Inflammatory macrophage treated with lipopolysaccharide for 4 hours (primary cell): ENCODE measurements around the gene CCDC88B.

Source experiments
- DNase-seq: peaks from one replicate; pipeline ENCODE4 v3.0.0-alpha.2; 2020

CCDC88B gene

GRCh38 chr11:64339754-64340408 is at the start of gene CCDC88B:
Gene CCDC88B (plus strand): TSS chr11:64340204. CDS start chr11:64340267, 63 bp downstream.
- peak; percentile 62 for DNase-seq

DNA sequence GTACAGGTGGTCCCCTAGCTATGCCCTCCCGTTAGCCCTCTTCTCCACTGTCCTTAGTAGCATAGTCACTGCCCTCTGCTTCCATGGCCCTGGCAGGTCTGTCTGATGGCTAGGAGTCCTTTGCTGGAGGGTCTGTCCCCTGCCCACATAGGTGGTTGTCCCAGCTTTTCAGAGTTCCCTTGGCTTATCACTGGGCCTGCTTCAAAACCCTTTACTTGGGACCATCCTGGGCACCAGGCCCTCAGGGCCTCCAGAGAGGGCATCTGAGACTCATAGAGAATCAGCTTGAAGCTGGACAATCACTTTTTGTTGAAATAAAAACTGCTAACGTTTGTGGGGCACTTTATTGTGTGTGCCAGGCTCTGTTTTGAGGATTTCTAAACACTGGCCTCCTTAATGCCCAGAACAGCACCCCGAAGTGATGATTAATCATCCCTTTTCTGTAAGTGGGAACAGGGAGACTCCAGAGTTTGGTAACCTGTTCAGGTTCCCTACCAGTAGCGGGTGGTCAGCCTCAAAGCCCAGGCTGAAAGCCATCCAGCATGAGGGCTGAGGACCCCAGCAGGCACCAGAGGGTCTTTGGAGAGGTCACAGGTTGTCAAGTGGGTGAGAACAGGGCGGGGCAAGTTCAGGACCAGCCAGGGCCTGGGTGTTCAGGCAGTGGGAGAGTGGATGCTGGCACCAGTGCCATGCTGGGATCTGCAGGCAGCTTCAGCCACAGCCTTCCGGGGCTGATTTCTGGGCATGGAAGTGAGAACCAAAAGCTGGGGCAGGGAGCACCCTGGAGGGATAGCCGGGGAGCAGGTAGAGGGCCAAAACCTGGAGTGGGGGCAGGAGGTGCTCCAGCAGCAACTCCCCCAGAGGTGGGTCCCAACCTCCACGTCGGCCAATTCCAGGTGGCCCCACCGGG is 49.4 kb upstream of the CCDC88B start:
- DNase-seq, result no peak

DNA sequence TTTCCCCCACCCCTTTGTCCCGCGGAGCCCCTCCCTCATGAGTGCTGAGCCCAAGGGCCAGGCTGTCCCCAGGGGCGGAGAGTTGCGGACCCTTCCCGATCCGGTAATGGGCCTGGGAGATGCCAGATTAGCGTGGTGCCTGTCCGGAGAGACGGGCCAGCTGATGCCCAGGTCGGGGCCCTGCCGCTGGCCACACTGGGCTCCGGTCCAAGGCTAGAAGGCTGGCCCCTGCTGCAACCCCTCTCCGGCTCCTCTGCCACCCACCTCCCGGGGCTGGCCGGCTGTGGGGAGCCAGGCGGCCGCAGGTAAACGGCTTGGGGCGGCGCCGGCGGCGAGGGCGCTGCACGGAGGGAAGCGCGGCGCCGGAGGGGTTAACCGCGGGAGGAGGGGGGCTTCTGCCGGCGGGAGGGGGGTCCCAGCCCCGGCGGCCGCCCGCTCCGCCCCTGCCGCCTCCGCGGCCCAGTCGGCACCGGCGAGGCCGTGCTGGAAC is 48.7 kb upstream of the CCDC88B start, which contains the start of gene KCNK4:
Gene KCNK4, plus strand, starts transcription at position 41 of the 490 bp plus-strand sequence. CDS start 1,717 bp downstream, outside the sequence.
- DNase-seq, result no peak

GRCh38 chr11:64291752-64292459 is 48.1 kb upstream of the CCDC88B start:
- no peak for DNase-seq

- peak; percentile 24 for DNase-seq
These were observed 47.3 kb upstream of the CCDC88B start for GRCh38 chr11:64292460-64293254.

GRCh38 chr11:64294774-64295173 is 45.2 kb upstream of the CCDC88B start:
- no peak for DNase-seq

DNA sequence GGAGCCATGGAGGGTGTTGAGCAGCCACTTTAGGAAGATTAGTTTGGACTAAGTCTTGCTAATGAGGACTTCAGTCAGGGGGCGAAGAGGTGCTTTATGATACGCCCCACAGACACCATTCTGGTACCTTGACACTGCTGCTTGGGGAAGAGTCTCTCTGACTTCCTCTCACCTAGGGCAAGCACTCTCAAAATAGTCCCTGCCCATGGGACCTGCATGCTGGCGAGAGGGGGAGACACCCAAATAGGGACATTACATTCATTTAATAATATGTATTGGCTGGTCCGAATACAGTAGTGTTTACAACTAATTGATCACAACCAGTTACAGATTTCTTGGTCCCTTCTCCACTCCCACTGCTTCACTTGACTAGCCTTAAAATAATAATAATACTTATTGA is 44.2 kb upstream of the CCDC88B start:
- no peak for DNase-seq

DNA sequence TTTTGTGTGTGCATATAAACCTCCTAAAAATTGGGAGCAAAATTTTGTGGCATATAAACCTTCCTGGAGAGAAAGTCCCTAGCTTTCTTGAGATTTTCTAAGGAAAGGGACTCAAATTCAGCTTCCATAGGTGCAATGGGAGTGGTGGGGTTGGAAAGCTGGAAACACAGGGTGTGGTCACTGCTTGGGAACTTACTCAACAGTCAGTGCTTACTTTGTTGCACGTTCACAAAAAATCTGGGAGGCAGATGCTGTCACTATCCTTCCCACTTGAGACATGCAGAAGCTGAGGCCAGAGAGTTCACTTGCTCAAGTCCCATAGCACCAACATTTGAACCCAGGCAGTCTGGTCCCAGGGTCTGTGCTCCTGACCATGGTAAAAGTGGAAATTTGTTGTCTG is 43.8 kb upstream of the CCDC88B start:
- no peak for DNase-seq

- no peak for DNase-seq
These were observed 42.9 kb upstream of the CCDC88B start for GRCh38 chr11:64296830-64297698.

DNA sequence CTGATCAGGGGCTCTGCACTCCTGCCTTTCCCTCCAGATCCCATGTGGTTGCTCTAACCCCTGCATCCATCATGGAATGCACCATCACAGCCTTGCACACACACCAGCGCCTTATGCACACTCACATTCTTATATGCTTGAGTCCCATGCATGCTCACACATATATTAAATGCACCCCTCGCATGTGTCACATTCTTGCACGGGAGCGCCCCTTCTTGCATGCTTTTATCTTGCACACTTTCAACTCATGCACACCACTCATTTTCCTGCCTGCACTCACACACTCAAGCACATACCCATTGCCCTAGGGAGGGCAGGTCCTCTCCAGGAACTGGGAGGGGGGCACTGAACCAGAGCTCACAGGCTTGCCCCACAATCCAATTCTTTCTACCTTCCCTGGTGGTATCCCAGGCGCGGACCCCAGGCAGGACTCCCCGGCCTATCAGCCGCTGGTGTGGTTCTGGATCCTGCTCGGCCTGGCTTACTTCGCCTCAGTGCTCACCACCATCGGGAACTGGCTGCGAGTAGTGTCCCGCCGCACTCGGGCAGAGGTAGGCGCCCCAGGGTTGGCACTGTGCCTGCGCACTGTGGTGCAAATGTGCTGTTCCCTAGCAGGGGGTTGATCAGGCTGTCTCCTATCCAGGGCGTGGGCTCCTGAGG is 42.2 kb upstream of the CCDC88B start:
- no peak for DNase-seq

DNA sequence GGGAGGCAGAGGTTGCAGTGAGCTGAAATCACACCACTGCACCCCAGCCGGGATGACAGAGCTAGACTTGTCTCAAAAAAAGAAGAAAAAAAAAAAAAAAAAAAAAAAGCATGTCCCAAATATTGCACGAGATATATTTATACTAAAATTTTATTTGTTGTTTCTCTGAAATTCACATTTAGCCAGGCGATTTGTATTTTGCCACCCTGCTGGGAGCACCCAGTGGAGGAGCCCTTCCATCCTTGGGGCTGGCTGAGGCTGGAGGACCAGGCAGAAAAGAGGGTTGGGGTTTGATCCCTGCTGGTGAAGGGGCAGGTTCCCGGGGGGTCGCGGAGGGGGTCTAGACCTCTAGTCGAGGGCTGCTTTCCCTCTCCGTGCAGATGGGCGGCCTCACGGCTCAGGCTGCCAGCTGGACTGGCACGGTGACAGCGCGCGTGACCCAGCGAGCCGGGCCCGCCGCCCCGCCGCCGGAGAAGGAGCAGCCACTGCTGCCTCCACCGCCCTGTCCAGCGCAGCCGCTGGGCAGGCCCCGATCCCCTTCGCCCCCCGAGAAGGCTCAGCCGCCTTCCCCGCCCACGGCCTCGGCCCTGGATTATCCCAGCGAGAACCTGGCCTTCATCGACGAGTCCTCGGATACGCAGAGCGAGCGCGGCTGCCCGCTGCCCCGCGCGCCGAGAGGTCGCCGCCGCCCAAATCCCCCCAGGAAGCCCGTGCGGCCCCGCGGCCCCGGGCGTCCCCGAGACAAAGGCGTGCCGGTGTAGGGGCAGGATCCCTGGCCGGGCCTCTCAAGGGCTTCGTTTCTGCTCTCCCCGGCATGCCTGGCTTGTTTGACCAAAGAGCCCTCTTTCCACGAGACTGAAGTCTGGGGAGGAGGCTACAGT is 40.8 kb upstream of the CCDC88B start:
- DNase-seq, result no peak

GRCh38 chr11:64299847-64300648 is 40.0 kb upstream of the CCDC88B start, which contains the start of gene CATSPERZ:
Gene CATSPERZ (plus strand): TSS chr11:64300358. CDS start chr11:64300411, 53 bp downstream.
- no peak for DNase-seq

GRCh38 chr11:64303109-64304031 is 36.6 kb upstream of the CCDC88B start:
- DNase-seq, result no peak

- DNase-seq, result no peak
These were observed 36.0 kb upstream of the CCDC88B start for GRCh38 chr11:64304032-64304315.

DNA sequence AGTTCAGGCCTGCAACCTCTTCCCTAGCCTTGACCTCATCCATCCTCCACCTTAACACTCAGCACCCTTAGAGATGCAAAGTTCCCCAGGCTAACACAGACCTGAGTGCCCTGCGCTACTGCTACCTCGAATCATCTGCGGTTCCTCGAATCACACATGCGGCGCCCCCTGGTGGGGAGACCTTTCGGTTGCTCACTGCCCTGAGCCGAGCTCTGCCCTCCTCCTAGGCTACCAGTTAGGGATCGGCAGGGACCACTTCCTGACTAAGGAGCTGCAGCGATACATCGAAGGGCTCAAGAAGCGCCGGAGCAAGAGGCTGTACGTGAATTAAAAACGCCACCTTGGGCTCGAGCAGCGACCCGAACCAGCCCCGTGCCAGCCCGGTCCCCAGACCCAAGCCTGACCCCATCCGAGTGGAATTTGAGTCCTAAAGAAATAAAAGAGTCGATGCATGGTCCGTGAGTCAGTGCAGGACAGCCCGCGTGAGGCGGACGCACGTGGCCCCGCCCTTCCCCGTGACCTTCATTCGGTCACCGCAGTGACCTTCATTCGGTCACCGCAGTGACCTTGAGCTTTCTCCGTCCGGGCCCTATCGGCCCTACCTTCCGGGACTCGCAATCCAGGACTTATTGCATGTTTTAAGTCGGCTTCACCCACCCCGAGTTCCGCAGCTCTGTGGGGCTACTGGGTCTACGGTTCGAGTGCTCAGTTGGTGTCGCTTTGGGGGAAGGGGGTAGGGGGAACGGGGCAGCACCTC is 35.5 kb upstream of the CCDC88B start:
- peak; percentile 92 for DNase-seq

DNA sequence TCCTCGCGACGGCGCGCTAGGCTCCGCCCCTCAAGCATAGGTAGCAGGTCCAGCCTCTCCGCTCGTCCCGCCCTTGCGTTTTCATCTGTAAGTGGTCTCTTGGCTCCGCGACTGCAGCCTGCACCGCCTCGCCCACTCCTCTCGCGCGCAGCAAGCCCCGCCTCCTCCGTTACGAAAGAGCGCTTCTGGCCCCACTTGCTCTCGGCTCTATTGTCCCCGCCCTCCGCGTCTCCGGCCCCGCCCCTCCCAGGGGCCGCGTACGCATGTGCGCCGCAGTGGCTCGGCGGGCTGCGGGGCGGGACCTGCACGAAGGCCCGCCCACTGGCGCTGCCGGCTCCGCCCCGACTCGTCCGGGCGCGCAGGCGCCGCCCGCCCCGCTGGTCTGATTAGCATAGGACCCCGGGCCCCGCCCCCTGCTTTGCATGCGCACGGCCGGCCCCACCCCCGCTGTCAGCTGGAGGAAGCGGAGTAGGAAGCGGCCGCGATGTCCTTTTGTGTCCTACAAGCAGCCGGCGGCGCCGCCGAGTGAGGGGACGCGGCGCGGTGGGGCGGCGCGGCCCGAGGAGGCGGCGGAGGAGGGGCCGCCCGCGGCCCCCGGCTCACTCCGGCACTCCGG is 34.8 kb upstream of the CCDC88B start, which contains the start of gene ESRRA:
Gene ESRRA, plus strand, starts transcription at position 450 of the 616 bp plus-strand sequence. CDS start 1,656 bp downstream, outside the sequence.
- DNase-seq, result peak; percentile 99
